ENCODE data around the gene TSSC4. TPM values are rescaled to one million over a fixed set of nuclear protein-coding genes. Genes with fewer than 3 reads are reported as not detected.

The TSSC4 gene
- polyA plus RNA-seq, 5 donors: 17.6 to 39.0 (median 22.6) TPM

DNA sequence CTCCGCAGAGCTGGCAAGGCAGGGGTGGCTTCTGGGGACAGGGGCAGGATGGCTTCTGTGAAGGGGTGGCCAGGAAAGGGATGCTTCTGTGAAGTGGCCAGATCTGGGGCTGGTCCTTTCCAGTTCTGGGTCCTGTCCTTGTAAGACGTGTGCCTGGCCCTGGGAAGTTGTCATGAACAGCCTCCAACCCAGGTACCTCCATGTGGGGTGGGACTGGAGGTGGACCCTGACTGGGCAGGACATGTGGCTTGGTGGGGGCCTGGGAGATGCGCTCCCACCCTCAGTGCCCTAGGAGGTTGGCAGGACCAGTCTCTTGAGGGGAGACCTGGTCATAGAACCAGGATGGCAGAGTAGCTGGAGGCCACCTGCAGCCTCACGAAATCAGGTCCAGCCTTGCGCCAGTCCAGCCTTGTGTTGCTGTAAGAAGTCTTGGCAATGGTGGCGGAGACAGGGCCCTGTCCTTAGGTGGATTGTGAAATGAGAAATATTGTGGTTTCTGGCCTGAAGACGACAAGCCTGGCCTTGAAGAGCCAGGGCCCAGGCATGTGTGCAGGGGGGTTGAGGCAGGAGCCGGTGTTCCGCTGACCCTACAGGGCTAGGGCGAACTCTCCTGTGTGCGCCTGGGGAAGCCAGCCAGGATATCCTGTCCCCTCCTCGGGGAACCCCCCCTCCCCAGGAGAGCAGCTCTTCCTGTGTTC, 46.9 kb downstream of the TSSC4 start:
- no peak for DNase-seq

DNA sequence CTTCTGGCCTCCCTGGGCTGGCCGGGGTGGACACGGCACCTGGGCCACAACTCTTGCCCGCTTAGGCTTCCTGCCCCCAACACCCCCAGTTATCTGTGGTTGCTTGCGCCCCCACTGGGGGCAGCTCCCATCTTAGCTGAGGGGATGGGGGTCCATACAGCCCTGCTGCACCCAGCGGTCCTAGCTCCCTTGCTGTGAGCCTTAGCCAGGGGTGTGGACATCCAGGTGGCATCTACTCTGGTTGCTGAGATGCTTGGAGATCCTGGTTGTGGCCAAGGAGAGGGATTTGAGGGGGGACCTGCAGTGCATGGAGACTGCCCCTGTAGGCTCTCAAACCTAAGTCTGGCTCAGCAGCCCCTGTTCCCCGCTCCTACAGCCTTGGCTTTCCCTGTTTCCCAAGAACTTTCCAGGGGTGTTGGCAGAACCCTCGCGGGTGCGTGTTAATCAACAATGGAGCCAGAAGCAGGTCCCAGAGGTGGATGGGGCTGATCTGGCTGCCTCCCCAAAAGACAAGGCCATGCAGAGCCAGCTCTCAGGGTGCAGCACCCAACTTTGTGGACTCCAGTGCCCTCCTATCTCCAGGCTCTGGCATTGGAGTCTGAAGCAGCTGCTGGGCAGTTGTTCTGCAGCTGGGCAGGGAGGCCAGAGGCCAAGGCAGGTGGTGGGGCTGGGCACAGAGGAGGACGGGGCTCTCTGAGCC, 47.6 kb downstream of the TSSC4 start:
- DNase-seq: no peak

DNA sequence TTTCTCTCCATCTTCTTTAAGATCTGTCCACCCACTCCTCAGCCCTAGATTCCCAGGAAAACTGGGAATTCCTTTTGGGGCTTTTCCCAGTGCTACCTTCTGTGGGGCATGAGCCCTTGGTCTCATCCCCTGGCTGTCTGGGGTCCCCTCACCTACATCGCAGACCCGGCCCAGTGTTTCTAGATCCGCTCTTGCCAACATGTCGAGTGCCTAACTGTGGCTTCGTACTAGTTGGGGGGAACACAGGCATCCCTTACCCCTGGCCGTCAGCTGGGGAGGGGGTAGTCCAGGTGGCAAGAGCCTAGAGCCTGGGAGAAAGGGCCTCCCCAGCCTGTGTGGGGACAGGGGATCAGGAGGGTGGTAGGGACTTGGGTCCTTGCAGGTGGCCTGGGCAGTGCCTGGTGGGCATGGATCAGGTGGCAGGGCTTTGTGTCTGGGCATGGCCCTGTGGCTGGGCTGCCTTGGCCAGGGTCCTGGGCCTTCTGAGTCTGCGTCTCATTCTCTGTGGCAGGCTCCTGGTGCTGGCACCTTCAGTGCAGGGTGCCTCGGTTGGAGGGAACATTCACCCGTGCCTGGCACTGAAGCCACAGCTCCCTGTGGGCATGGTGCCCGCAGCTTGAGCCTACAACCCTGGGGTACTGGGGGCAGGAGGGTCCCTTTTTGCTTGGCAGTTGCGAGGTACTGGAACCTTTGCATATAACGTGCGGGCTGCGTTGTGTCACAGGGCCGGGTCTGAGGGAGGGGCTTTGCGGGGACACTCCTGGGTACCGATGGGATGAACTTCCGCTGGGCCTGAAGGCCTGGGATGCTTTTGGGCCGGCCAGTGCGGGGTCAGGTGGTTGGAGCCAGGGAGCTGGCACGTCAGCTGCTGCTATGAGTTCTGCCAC, 48.4 kb downstream of the TSSC4 start:
- no peak for DNase-seq

DNA sequence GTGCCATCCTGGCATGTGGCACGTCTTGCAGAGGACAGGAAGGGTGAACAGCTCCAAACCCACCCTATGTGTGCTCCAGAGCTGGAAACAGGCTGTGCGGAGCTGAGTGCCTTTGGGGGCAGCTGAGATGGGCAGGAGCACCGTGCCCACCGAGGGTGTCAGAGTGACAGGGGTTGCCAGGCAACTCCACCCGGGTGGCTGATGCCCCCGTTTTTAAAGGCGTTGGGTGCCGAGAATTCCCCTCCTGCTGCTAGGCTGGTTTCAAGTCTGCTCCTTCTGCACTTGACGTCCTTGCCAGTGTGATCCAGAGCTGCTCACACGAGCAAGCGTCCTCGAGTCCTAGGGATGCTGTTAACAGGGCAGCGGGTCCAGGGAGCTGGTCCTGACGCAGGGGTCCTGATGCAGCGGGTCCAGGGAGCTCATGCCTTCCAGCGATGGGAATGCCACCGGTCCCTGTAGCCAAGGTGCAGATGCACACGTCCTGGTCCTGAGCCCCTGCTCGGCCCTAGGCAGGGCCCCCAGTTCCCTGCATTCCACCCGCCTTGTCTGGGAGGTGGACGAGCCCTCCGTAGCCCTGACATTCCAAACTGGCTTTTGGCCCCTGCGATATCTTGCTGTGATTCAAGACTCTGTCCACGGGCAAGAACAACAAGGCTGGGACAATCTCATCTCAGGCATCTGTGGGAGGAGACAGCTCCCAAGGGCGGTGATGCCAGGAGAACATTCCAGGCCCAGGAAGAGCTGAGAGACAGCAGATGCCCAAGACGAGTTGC, 49.2 kb downstream of the TSSC4 start:
- no peak for DNase-seq

DNA sequence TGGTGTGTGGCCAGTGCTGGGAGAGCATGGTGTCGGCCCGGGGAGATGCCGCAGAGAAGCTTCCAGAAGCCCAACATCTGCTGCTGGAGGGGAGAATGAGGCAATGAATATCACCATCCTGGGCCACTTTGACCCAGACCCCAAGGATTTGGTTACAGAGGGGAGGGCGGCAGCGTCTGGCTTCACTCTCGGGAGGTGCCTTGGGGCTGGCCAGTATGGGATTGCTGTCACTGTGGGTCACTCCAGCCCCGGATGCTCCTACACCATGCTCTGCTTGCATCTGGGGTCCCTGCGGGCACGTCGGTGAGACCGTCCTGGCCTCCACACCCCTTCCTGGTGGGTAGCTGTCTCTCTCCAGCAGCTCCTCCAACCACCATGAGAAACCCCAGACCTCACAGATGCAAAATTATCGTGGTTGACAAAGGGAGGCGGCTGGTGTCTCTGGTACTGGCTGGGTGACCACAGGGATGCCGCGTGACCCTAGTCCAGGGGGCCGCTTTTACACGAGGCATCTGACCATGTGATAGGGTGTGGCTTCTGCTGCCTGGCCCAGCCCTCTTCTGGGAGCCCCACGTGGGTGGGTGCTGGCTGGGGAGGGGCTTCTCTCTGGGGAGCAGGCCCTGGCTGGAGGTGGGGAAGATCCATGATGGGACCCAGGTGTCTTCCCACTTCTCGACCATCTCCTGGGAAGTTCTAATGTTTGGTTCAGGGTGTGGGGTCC, 49.9 kb downstream of the TSSC4 start:
- no peak for DNase-seq

DNA sequence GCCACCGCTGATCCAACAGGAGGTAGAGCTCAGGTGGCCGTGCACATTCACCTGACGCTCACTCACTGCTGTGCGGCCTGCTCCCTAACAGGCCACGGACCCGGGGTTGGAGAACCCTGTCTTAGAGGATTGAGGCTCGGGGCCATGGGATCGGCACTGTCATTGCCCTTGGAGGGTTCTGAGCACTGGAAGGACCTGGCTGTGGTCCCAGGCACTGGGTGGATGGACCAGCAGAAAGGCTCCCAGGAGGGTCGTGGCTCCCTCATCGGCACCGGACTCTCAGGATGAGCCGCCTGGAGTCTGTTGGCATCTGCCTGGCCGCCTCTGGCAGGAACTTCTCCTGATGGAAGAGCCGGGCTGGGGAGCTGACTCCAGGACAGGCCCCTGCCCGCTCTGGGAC, 50.8 kb downstream of the TSSC4 start:
- no peak for DNase-seq

DNA sequence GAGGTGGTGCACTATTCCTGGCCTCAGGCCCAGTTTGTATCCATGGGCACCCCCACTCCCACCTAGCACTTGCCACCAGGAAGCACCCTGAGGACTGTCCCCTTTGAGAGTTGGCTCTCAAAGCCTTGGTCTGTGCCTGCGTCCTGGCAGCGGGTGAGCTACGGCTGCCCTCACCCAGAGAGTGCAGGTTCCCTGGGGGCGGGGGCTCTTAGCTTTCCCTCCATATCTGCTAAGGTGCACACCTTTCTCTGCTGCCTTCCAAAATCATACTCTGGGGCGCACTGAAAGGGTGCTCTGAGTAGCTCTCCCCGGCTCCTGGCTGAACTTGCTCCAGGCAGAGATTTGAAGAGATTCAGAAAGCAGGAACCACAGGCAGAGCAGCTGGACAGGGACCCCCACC, 51.4 kb downstream of the TSSC4 start:
- no peak for DNase-seq

DNA sequence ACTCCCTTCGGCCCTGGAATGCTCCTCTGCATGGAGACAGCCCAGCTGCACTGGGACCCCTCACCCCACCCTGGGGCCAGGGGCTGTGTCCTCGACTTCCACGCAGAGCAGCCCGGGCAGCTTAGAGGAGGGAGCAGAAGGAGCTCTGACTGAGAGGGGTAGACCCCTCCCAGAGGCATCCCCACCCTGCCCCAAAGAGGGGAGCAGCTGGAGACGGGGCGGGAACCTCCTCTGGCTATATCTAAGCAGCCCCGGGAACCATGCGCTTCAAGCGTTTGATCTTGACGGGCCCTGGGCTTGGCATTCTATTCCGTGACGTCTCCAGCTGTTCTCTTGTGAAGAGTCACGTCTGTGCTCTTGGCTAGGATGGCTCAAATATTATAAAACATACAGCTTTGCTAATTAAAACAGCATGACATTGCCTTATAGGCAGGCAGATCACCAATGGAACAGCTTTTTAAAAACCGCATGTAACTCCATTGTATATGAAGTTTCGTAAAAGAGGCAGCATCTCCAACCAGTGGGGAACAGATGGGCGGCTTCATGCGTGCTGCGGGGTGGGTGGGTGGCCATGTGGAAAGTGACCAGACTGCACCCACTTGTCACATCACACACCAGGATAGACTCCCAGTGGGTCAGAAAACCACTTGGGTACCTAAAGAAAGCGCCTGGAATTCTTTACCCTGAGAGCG, 51.9 kb downstream of the TSSC4 start:
- peak; percentile 73 to 81 for DNase-seq

DNA sequence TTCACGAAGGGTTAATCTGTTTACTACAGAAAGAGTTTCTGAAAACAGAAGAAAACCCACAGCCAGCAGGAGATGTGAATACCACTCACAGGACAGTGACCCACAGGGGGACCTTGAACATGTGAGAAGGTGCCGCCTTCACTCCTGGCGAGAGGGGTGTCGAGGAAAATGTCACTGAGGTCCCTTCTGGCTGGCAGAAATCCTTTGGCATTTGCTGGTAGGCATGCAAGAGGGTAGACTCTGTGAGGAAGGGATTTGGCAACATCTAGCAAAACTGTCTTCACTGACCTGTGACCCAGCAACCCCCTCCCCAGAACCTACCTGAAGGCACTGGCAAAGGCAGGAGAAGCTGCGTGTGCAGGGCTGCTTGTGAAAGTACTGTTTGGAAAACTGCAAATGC, 52.9 kb downstream of the TSSC4 start:
- no peak for DNase-seq

Other genes starting within 250 kb of the TSSC4 start
- not detected for gene INS, start 239.5 kb upstream of the TSSC4 start, polyA plus RNA-seq (ENCODE audit: insufficient read depth in 1 of 5, insufficient read length in 5 of 5, low replicate concordance in 1 of 5)
- gene TH, start 228.9 kb upstream of the TSSC4 start, polyA plus RNA-seq (ENCODE audit: insufficient read depth in 1 of 5, insufficient read length in 5 of 5, low replicate concordance in 1 of 5): 1 to 10 TPM in 2 of 5 donors, under 1 TPM in 3; 0.21 to 1.6 (median 0.44) TPM
- gene ASCL2, start 130.2 kb upstream of the TSSC4 start, polyA plus RNA-seq (ENCODE audit: insufficient read depth in 1 of 5, insufficient read length in 5 of 5, low replicate concordance in 1 of 5): 1 to 10 TPM in 3 of 5 donors, under 1 TPM in 2; 0.79 to 1.5 (median 1.3) TPM
- 1 to 10 TPM; 1.3 to 2.5 (median 1.9) TPM for gene C11orf21, start 98.8 kb upstream of the TSSC4 start, polyA plus RNA-seq (ENCODE audit: insufficient read depth in 1 of 5, insufficient read length in 5 of 5, low replicate concordance in 1 of 5)
- 1 to 10 TPM; 3.0 to 6.0 (median 3.9) TPM for gene TSPAN32, start 98.7 kb upstream of the TSSC4 start, polyA plus RNA-seq (ENCODE audit: insufficient read depth in 1 of 5, insufficient read length in 5 of 5, low replicate concordance in 1 of 5)
- 100 to 1,000 TPM; 530 to 861 (median 656) TPM for gene CD81, start 23.4 kb upstream of the TSSC4 start, polyA plus RNA-seq (ENCODE audit: insufficient read depth in 1 of 5, insufficient read length in 5 of 5, low replicate concordance in 1 of 5)
- gene TRPM5, start 43.8 kb downstream of the TSSC4 start, polyA plus RNA-seq (ENCODE audit: insufficient read depth in 1 of 5, insufficient read length in 5 of 5, low replicate concordance in 1 of 5): under 1 TPM; 0.10 to 0.29 (median 0.13) TPM
- 10 to 100 TPM in 2 of 5 donors, 1 to 10 TPM in 3; 6.2 to 11.5 (median 8.5) TPM for gene KCNQ1, start 44.3 kb downstream of the TSSC4 start, polyA plus RNA-seq (ENCODE audit: insufficient read depth in 1 of 5, insufficient read length in 5 of 5, low replicate concordance in 1 of 5)

Measured in right lung (tissue), 5 donors.